HG02571 (cell line): ENCODE data around the gene DNAJC1.

Source experiments
- ATAC-seq: cut with Tn5 transposase; IDR thresholded peaks from one replicate; pipeline ENCODE4 v1.9.1; 2021; ENCODE audit warnings: mild to moderate bottlenecking, moderate library complexity; ENCODE audit not compliant: unreplicated experiment

Gene DNAJC1

DNA sequence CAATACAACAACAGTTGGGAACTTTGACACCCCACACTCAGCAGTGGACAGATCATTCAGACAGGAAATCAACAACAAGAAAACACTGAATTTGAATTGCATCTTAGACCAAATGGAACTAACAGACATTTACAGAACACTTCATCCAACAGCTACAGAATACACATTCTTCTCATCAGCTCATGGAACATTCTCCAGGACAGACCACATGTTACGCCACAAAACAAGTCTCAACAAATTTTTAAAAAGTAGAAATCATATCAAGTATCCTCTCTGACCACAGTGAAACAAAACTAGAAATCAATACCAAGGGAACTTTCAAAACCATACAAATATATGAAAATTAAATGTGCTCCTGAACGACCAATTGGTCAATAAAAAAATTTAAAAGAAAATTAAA lies 212.3 kb downstream of the DNAJC1 start:
- no peak for ATAC-seq

DNA sequence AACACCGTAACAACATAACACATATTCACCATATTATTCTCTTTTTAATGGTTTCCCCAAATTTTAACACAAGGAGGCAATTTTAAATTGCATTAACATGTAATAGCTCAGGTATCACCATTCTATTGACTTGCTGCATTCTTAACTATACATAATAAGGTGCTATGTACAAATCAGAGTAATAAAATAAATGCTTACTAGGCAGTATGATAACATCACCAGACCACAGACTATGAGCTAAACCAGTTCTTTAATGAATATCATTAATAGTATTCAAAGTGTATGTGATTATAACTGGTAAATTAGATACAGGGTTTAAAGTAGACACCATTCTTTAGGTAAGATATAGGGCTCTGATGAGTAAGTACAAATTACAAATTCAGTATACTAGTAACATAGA lies 226.6 kb downstream of the DNAJC1 start:
- no peak for ATAC-seq

DNA sequence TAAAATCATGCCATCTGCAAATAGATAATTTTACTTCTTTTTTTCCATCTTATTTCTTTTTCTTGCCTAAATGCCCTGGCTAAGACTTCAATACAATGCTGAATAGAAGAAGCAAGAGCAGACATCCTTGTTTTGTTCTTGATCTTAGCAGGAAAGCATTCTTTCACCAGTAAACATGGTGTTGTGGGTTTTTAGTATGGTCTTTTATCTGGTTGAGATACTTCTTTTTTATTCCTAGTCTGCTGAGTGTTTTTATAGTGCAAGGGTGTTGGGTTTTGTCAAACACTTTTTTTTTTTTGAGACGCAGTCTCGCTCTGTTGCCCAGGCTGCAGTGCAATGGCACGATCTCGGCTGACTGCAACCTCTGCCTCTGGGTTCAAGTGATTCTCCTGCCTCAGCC lies 232.3 kb downstream of the DNAJC1 start:
- no peak for ATAC-seq

DNA sequence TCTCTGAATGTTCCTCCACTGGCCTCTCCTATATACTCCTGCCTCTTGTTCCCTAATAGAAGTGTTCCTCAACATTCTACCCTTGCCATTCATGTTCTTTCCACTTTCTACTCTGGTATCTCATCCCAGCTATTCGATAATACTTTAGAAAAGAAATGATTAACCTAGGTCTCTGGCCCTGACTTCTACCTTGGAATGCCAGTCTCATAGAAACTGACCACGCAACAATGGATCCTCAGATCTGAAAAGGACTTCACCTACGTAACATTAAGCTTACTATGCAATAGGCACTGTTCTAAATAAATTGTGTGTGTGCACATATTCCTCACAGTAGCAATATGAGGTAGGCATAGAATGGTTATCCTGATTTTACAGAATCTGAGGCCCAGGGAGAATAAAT lies 234.5 kb downstream of the DNAJC1 start:
- ATAC-seq: no peak

DNA sequence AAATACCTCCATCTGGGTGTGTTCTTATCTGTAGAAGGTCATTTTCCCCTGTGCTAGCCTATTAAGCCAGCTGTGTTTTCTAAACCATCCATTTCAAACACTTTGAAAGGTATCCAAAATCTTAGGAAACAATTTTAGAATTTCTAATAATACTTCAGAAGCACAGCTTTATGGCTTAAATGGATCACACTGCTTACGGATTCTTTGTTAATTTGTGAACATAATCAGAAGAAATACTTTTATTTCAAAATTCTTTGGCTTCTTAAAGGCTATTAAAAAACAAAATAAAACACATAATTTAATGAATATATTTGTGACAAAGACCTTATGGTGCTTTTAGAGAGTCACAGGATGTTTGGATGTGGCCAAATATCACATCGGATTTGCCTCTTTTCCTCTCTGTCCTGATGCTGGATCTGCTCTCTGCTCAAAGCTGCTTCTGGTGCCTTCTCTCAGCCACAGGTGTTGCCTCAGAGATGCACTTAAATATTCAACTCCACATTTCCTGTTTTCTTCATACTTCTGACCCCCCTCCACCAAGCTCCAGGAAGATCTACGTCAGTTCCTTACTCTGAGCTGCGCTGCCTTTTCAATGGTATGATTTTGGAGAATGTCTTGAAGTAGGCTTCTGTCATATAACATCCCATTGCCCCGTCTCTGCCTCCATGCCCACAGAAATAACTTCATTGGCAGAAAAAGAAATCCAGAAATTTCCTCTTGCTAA lies 238.9 kb downstream of the DNAJC1 start:
- no peak for ATAC-seq

DNA sequence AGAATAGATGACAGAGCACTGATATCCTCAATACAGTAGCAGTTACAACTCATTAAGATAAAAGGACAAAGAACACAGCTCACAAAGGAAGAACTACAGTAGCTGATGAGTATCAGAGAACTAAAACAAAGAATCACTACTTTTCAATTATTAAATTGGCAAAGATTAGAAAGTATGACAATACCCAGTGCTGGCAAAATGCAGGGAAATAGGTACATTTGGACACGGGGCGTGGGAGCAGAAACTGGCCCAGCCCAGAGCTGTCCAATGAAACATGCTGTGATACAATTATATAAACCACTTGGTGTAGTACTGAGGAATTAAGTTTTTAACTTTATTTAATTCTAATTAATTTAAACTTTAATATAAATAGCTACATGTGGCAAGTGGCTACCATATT lies 243.2 kb downstream of the DNAJC1 start:
- no peak for ATAC-seq

DNA sequence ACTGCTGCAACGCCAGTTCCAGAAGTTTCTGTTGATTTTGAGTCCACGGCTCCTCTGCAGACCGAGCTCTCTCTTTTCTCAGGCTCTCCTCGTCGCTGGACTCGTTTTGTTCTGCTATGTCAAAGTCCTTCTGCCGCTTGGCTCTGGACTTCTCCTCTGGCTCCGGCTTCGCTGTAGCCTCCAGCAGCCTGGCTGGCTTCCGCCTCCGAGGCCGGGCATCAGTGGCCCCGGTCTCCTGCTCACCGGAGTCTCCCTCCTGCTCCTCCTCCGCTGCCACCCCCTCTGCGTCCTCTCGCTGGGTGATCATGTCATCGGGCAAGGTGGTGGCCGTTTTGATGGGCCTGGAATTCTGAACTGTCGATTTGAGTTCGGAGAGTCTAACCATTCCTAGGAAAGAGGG lies 244.3 kb downstream of the DNAJC1 start:
- no peak for ATAC-seq

DNA sequence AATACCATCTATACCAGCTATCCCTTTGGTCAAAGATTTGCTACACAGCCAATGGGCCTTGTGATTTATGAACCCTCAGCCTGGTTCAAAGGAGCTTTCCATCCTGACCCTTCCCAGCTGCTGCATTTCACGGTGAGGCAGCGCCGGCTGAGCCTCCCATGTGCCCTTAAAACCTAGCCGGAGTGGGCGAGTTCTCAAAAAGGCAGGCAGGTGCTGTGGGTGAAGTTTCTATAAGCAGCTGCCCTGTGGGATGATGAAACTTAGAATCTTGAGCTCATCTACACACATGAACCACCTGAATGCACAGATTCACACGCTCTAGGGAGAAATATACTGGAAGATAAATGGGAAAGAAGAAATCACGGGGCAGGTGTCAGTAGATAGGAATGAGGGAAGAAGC lies 244.8 kb downstream of the DNAJC1 start:
- ATAC-seq: no peak

DNA sequence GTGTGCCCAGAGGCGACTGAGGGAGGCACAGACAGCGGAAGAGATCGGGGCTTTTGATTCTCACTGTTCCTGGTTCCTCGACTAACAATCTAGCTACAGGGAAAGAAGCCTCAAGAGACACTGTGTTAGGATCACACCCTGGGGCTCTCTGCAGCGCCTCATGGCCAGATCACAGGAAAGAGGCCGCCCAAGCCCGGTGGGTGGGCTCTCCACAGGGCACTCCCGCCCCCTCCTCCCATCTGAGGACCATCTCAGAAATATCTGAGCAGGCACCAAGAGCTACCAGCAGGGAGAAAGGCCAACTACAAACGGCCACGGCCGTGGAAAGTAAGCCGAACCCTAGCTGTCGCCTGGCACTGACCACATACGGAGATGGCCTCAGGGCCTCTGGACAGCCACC lies 245.3 kb downstream of the DNAJC1 start:
- no peak for ATAC-seq

DNA sequence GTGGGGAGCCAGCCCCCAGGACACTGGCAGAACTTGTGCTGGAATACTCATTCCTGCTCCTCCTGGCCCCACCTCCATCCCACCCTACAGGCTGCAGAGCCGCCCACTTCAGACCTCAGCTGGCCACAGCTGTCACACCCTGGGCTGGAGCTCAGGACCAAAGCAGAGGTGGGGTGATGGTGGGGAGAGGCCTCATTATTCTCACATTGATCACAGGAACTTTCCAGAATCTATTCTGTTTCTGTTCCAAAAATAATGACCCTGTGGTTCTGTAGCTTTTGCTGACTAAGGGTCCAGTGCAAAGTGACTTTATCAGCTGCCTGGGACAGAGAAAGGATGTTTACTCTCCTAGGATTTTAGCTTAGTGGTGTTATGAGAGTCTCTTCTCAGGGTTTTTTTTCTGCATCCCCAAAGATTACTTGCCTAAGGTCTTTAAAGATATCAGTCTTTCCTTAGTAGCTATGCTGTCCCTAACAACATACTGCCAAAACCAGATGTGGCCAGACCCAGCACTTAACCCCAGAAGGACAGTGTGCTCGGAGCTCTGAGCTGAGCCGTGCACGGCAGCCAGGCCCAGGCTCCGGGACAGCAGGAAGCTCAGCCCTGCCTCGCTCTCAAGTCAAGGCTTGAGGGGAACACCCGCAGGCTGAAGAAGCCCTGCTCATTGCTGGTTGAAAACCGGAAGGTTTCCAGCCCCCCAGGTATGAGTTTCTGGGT lies 246.2 kb downstream of the DNAJC1 start:
- no peak for ATAC-seq

DNA sequence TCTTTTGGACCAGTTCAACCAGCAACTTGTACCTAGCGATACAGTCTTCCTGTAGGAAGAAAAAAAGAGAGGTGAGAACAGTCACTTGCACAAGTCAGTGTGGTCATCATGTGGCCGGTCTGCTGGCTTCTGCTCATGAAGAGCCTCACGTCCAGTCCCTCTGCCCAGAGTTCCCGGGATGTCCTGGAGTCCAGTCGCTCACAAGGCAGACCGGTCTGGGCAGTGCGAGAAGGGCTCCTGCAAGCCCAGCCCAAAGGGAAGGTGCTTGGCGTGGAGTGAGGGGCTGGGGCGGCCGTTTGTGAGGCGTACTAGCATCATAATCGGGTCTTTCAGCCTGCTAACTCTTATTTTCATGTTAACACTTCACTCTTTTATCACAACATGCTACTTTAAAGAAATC lies 246.8 kb downstream of the DNAJC1 start:
- ATAC-seq: no peak

DNA sequence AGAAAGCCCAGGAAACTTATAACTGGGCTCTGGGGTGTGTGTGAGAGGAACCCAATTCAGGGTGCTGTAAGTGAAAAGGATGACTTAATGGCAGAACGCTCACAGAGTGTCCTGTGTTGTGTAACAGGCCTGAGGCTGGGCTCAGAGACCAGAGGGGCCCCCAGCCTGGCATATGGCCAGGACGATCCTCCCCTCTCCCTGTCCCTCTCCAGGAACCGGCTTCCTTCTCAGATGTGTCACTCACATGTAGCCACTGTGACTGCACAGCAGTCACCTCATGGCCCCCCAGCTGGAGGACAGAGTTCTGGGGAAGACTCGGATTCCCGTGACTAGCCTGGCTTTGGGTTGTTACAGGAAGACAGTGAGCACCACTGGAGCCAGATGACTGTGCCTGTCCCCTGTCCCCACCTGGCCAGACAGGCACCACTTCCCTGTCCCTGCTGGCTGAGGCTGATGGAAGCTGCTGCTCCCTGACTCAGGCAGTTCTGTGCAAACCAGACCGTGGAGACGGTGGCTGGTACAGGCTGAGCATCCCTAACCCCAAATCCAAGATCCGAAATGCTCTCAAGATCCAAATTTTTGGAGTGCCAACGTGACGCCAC lies 249.0 kb downstream of the DNAJC1 start:
- no peak for ATAC-seq

DNA sequence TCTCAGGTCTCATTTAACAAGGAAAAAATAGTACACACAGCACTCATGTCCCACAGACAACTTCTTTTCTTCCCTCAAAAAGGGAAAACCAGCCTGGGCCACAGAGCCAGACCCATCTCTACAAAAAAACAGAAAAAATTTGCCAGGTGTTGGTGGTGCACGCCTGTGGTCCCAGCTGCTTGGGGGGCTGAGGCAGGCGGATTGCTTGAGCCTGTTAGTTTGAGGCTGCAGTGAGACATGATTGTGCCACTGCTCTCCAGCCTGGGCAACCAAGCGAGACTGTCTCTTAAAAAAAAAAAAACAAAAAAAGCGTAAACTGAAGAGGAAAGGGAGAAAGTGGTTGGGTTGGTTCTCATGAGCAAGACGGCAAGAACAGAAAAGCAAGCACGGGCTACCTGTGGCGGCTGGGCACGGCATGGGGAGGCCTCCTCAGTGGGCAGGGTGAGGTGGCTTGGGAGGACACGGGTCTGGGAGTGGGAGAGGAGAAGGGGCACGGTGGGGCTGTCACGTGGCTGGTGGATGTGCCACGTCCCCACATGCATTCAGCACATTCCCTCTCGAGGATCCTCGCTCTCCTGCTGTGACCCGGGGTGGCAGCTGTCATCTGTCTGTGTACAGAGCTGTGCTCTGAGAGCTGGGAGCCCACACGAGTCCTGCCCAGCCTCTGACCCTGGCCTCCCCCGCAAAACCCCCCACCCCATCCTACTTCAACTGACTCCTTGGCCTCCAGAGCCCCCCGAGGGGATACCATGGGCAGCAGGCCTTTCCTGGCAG lies 249.8 kb downstream of the DNAJC1 start:
- ATAC-seq: no peak

DNA sequence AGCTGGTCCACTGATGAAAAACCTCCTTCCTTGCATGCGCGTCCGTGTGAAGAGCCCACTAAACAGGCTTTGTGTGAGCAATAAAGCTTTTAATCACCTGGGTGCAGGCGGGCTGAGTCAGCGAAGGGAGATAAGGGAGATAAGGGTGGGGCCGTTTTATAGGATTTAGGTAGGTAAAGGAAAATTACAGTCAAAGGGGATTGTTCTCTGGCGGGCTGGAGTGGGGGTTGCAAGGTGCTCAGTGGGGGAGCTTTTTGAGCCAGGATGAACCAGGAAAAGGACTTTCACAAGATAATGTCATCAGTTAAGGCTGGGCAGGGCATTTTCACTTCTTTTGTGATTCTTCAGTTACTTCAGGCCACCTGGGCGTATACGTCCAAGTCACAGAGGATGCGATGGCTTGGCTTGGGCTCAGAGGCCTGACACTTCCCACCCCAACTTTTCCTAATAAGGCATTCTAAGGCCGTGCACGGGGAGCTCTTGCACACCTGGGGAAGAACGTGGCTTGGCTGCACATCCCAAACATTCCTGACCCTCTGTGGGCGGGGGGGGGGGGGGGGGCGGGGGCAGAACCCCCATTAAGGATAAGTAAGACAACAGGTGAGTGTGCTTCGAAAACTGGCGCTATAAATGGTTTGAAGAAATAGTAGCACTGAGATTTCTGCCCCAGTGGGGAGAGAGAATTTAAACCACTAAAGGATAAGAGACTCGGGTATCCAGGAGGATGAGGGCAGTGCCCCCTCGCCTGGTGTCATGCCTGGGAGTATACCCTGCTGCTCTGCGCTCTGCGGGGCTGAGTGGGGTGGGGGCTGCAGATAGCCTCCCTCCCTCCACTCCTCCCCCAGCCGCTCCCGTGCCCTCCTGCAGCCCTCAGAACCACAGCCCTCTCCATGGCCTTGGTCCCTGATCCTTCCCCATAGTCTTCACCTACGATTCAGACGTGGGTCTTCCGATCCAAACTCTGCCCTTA lies 251.9 kb downstream of the DNAJC1 start:
- no peak for ATAC-seq

DNA sequence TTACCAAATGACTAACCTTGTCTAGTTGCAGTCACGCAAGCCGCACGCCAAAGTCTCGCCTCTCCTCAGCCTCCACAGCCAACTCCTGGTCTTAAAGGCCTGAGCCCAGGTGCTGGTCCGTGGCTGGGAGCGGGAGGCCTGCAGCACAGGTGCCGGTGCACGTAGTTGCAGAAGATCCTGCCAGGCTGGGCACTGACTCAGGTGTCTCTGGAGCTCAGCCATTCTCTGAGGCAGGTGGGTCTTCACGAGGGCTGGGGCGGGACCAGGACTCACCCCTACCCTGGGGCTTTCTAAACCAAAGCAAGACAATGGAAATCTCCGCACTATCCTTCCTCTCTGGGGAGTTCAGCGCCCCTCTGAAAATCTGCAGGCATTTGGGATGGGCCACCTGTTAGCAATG lies 253.1 kb downstream of the DNAJC1 start:
- no peak for ATAC-seq

DNA sequence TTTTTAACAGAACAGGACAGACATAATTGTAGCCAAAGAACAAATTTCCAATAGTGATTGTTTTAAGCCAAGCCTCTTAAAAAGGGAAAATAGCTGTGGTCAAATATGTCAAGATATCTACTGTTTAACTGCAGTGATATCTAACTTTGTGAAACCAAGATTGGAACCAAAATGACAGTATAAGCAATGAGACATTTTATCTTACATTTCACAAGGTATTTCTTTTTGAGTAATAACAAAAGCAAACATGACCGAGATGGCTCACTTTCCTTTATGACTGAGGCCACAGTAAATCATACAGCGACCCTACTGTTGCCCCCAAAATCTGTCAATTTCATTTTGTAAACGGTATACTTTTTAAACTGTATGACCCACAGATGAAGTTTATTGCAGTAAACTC lies 253.7 kb downstream of the DNAJC1 start:
- no peak for ATAC-seq

DNA sequence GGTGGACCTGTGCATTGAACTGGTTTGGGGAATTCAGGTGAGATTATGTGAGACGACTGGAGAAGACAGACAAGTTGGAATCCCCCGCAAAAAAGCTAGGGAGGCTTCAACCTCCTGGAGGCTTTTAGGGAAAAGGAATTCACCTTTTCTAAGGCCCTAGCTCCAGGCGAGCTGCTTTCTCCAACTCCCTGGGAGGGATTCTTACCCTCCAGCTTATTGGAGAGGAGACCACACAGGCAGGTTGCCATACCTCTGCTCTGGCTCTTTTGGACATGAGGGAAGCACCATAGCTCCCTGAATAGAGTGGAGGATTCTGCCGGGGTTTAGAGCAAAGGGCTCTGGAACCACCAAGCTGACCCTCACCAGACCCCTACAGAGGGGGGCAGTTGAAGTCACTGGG lies 255.7 kb downstream of the DNAJC1 start:
- ATAC-seq: no peak

DNA sequence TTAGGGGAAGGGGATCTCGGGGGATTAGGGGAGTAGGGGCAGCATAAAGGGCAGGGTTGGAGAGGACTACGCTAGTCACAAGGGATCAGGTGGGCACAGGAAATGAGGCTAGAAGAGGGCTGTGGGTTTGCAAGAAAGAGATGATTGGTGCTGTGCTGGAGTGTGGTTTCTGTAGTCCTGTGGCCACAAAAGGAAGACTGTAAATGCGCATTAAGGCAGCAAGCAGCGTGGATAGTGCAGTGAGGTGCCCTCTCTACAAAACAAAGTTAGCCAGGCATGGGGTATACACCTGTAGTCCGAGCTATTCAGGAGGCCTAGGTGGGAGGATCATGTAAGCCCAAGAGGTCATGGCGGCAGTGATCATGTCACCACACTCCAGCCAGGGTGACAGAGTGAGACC lies 257.4 kb downstream of the DNAJC1 start:
- no peak for ATAC-seq

DNA sequence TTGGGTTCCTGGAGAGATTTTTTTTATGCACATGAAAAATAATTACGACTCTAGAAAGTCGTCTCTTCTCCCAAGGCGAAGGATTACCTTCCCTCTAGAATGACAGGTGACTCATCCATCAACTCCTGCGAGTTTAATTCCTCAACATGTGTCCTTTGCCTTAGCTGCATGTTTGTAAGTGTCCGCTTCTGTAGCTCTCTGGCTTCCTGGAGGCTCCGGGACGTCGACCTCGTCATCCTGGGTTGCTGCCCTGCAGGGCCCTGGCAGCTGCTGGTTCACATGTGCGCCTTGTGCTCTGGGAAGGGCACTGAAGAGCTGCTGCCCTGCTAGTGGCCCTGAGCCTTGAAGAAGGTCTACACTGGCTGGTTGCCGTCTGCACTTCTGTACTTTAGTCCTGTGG lies 259.3 kb downstream of the DNAJC1 start:
- ATAC-seq: no peak

DNA sequence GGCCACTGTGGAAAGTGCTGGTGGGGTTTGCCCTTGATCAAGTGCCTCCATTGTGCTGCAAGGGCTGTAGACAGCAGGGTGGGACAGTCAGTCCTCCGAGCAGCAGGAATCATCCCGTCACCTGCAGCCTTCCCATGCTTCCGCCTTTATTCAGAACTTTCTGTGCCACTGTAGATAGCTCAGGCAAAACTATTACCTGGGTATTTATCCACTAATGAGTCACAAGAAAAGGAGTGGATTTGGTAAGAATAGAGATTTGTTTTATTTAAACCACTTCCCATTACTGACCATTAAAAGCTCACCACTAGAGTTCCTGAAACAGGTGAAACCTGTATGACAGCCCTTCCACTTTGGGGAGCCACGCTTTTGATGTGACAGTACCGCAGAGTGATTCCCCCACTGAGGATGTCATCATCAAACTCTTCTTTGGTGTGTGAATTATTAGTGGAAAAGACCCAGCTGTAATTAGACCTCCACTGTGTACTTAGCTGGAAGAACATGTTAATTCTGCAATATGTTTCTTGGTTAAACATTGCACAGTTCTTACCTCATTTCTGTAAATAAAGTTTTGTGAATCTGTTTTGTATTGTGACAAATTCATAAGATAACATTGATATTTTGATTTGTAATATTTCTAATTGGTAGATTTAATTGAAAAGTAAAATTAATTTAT lies 260.7 kb downstream of the DNAJC1 start:
- ATAC-seq: no peak
